Fibroblast of lung (primary cell): ENCODE measurements around the gene TGFBR3. TPM values are rescaled to one million over a fixed set of nuclear protein-coding genes. Genes with fewer than 3 reads are reported as not detected.

Source experiments
- DNase-seq, 2 donors: peaks; one replicate each; pipeline versions ENCODE4 v3.0.0 to v3.0.0-alpha.2; 2010; ENCODE audit warnings: low read depth in 2 of 2
- H2AFZ ChIP-seq: 2 replicates; pipeline ENCODE4 v1.5.1; 2012; ENCODE audit warnings: low read length, control low read depth, inconsistent platforms
- H3K27ac ChIP-seq: 2 replicates; pipeline ENCODE4 v1.5.1; 2011; ENCODE audit warnings: low read length, control low read depth; ENCODE audit not compliant: insufficient read depth
- H3K27me3 ChIP-seq: 2 replicates; pipeline ENCODE4 v1.5.1; 2011; ENCODE audit warnings: mild to moderate bottlenecking, low read length; ENCODE audit not compliant: control insufficient read depth, insufficient read depth
- H3K36me3 ChIP-seq: 2 replicates; pipeline ENCODE4 v1.5.1; 2011; ENCODE audit warnings: low read length; ENCODE audit not compliant: control insufficient read depth, insufficient read depth
- H3K4me1 ChIP-seq: 2 replicates; pipeline ENCODE4 v1.5.1; 2011; ENCODE audit warnings: low read length; ENCODE audit not compliant: control insufficient read depth, insufficient read depth; ENCODE audit errors: extremely low read depth
- H3K4me2 ChIP-seq: 2 replicates; pipeline ENCODE4 v1.5.1; 2011; ENCODE audit warnings: low read length, control low read depth; ENCODE audit not compliant: insufficient read depth; ENCODE audit errors: extremely low read depth
- H3K4me3 ChIP-seq, 4 experiments: fragments of 200-600 bp in 1 of 4; sonication (generic) in 1 of 4; replicated peaks in 1 of 4; 2 replicates each; pipeline ENCODE4 v1.5.1; 2011 to 2016; ENCODE audit warnings: low read length in 4 of 4, low read depth in 3 of 4, mild to moderate bottlenecking in 3 of 4, control low read depth in 2 of 4, inconsistent platforms in 1 of 4, mixed read lengths in 1 of 4; ENCODE audit not compliant: insufficient read depth in 1 of 4; ENCODE audit errors: control extremely low read depth in 1 of 4
- H3K79me2 ChIP-seq: 2 replicates; pipeline ENCODE4 v1.5.1; 2012; ENCODE audit warnings: mild to moderate bottlenecking, low read length, inconsistent platforms; ENCODE audit not compliant: control insufficient read depth, insufficient read depth
- H3K9ac ChIP-seq: 2 replicates; pipeline ENCODE4 v1.5.1; 2011; ENCODE audit warnings: mild to moderate bottlenecking, low read length, control low read depth; ENCODE audit not compliant: insufficient read depth
- H3K9me3 ChIP-seq: 2 replicates; pipeline ENCODE4 v1.5.1; 2012; ENCODE audit warnings: low read depth, low read length; ENCODE audit not compliant: control insufficient read depth, insufficient read depth
- H4K20me1 ChIP-seq: 2 replicates; pipeline ENCODE4 v1.5.1; 2011; ENCODE audit warnings: low read length; ENCODE audit not compliant: control insufficient read depth, insufficient read depth; ENCODE audit errors: extremely low read depth
- CTCF ChIP-seq, 2 donors: IDR thresholded peaks in 1 of 2; conservative IDR thresholded peaks in 1 of 2; 1 replicate in 1 of 2; 2 replicates in 1 of 2; pipeline ENCODE4 v1.5.1; 2011 to 2012; ENCODE audit warnings: low read length in 2 of 2, control low read depth in 1 of 2, inconsistent platforms in 1 of 2, low read depth in 1 of 2, mild to moderate bottlenecking in 1 of 2
- EZH2 ChIP-seq: IDR thresholded peaks from 2 replicates; pipeline ENCODE4 v1.5.1; 2012; ENCODE audit warnings: low read length, control low read depth, mild to moderate bottlenecking; ENCODE audit errors: missing control alignments
- polyA plus RNA-seq, 2 donors: library from polyadenylated mRNA; depleted of rRNA in 1 of 2; stranded (reverse) in 1 of 2; unstranded in 1 of 2; fragments of >200 nt; gene quantifications; 2 replicates each; pipeline ENCODE4 v1.2.1, GENCODE V29; 2011 to 2012; ENCODE audit warnings: missing spikeins in 1 of 2
- total RNA-seq: library from RNA; depleted of rRNA; stranded (reverse); fragments of >200 nt; gene quantifications from 2 replicates; pipeline ENCODE4 v1.2.1, GENCODE V29; 2014

TGFBR3 gene
- total and polyA plus RNA-seq, 2 donors (not counting 1 experiment from before 2014, with no cell fraction given), result 68.3 to 98.1 TPM

- Histone ChIP-seq H3K4me3 (no peak overlapping the region), H3K27ac (peak overlapping the region; percentile 79), H3K4me2 (no peak overlapping the region), H2AFZ (no peak overlapping the region), H4K20me1 (no peaks in the 10 kb centered on the region), H3K36me3 (no peaks in the 10 kb centered on the region), H3K9me3 (no peaks in the 10 kb centered on the region), H3K79me2 (no peaks in the 10 kb centered on the region), H3K27me3 (no peaks in the 10 kb centered on the region), H3K9ac (no peak overlapping the region), H3K4me1 (peaks cover 12% of the 10 kb centered on the region)
- DNase-seq, result peak; percentile 52 to 96
- TF ChIP-seq CTCF (conservative IDR thresholded peaks at IDR 0.05 in 1 of 2, IDR thresholded peaks at IDR 0.05 in 1 of 2; ENCODE audit: low read depth in 1 of 2, low read length in 2 of 2) (no peak), EZH2 (no peak)
These were observed 234.3 kb downstream of the TGFBR3 start for GRCh38 chr1:91651661-91652071.

- DNase-seq, result no peak
- Histone ChIP-seq H3K27ac (peak overlapping the region; percentile 79), H3K27me3 (no peaks in the 10 kb centered on the region), H3K4me1 (peaks cover 12% of the 10 kb centered on the region), H2AFZ (no peak overlapping the region), H3K9me3 (no peaks in the 10 kb centered on the region), H3K36me3 (no peaks in the 10 kb centered on the region), H4K20me1 (no peaks in the 10 kb centered on the region), H3K79me2 (no peaks in the 10 kb centered on the region), H3K4me2 (no peak overlapping the region), H3K4me3 (no peak overlapping the region), H3K9ac (no peak overlapping the region)
- TF ChIP-seq EZH2, result no peak
- TF ChIP-seq CTCF (conservative IDR thresholded peaks at IDR 0.05 in 1 of 2, IDR thresholded peaks at IDR 0.05 in 1 of 2; ENCODE audit: low read depth in 1 of 2, low read length in 2 of 2), result no peak
These were observed 234.7 kb downstream of the TGFBR3 start for GRCh38 chr1:91651243-91651642.

- Histone ChIP-seq H3K9ac (peak overlapping the region; percentile 37), H2AFZ (no peak overlapping the region), H3K27ac (peak overlapping the region; percentile 79), H3K27me3 (no peaks in the 10 kb centered on the region), H3K4me1 (peaks cover 12% of the 10 kb centered on the region), H3K79me2 (no peaks in the 10 kb centered on the region), H3K36me3 (no peaks in the 10 kb centered on the region), H3K4me3 (no peak overlapping the region), H3K9me3 (no peaks in the 10 kb centered on the region), H4K20me1 (no peaks in the 10 kb centered on the region), H3K4me2 (no peak overlapping the region)
- TF ChIP-seq EZH2 (no peak), CTCF (conservative IDR thresholded peaks at IDR 0.05 in 1 of 2, IDR thresholded peaks at IDR 0.05 in 1 of 2; ENCODE audit: low read depth in 1 of 2, low read length in 2 of 2) (no peak)
- peak; percentile 97 to 100 for DNase-seq
These were observed 235.2 kb downstream of the TGFBR3 start for GRCh38 chr1:91650764-91651163.
